AG08396 (cell line): ENCODE results near the gene GTPBP10.

Experiments used
- DNase-seq: peaks from one replicate; pipeline ENCODE4 v3.0.0; 2012; ENCODE audit warnings: low spot score, mixed read lengths

GTPBP10 gene

GRCh38 chr7:90351987-90352386 lies 5.5 kb downstream of the GTPBP10 start:
- DNase-seq: no peak

GRCh38 chr7:90383422-90383821 lies 36.9 kb downstream of the GTPBP10 start:
- DNase-seq: peak; percentile 16

- peak; percentile 33 for DNase-seq
Observed at GRCh38 chr7:90383861-90384260, 37.3 kb downstream of the GTPBP10 start.

- peak; percentile 19 for DNase-seq
Observed at GRCh38 chr7:90384433-90384832, 37.9 kb downstream of the GTPBP10 start.

DNA sequence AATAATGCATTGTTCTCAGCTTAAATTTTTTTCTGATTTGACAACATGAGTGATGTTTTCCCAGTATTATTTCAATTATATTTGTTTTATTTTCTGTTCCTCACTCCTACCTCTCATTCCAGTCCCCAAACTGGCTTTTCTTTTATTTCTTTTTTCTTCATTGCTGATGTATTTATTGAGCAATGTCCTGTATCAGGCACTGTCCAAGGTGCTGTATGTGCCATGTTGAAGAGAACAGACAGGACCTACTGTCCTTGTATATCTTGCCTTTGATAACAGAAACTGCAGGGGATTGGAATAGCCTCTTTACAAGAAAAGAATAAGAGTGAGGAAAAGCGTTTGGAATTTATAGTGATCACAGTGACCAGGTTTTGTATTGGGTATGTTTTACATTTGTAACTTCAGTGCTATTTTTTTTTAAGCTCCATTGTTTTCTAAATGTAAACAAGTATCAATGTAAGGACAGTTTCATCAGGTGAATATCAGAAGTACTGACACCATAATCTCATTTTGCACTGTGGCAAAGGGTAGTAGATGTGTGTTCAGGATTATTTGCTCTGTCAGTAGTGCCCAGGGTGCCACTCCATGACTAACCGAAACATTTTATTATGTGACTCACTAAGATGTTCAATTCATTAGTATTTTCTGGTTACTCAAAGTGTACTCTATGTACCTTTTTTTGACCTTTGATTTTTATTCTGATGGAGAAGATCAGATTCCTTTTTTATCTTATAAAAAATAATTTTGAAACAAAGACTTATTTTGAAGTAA lies 41.1 kb downstream of the GTPBP10 start:
- no peak for DNase-seq

DNA sequence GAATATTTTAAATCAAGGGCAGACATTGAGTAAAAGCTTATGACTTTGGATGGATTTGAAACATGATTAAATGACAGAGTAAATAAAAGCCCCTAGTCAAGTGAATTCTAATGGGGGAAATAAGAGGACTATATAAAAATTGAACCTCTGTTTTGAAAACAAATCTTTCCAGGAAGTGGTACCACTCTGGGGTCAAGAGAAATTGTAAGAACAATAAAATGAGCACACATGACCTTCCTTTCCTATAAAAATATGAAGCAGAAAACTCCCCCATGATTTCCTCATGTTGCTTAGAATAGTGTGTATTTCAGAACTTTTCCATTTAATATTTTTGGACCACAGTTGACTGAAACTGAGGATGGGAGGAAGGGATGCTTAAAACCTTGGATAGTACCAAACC lies 44.4 kb downstream of the GTPBP10 start:
- DNase-seq: no peak

DNA sequence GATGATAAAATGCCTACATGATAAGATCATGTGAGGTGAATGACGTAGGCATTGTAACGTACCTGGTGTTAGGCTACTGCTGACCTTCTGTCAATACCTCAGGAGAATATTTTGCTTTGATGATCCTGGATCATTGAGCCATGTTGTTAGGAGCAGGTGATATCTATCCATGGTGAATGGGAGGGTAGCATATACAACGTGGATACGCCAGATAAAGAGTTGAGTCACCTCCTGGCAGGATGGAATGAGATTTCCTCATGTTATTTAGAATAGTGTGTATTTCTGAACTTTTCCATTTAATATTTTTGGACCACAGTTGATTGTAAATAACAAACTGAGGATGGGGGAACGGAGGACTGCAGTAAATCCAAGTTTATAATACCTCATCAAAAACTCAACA lies 45.0 kb downstream of the GTPBP10 start:
- no peak for DNase-seq

GRCh38 chr7:90396420-90396819 lies 49.9 kb downstream of the GTPBP10 start:
- DNase-seq: no peak

DNA sequence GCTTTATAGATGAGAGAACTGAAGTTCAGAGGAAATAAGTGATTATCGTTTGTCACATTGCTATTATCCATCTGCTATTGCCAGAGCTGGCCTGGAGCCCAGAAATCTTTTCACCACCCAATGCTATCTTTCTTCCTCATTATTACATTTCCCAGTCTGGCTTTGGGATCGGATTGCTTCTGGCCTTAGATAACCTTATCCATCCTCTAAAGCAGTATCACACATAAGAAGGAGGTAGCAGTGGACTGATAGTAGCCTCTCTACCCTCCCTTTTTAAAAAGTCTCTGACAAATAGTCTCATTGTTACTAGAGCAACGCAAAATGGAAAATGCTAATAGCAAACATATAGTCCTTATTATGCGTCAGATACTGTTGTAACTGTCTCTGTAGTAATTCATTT lies 55.5 kb downstream of the GTPBP10 start:
- DNase-seq: no peak

- DNase-seq: no peak
Observed at GRCh38 chr7:90402785-90403173, 56.3 kb downstream of the GTPBP10 start.

GRCh38 chr7:90403174-90404113 lies 56.9 kb downstream of the GTPBP10 start, which contains the start of gene CLDN12:
CLDN12 (plus strand) TSS chr7:90403461; CDS start chr7:90412677, 9,216 bp downstream.
- DNase-seq: peak; percentile 88

DNA sequence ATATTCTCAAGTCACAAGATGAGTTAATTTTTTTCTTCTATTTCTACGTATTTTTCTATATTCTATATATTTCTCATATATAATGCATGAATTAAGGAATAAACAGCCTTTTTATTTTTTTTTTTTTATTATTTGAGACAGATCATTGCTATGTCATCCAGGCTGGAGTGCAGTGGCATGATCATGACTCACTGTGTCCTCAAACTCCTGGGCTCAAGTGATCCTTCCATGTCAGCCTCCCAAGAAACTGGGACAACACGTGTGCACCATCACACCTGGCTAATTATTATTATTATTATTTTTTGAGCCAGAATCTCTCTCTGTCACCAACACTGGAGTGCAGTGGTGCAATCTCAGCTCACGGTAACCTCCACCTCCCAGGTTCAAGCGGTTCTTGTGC lies 58.3 kb downstream of the GTPBP10 start:
- DNase-seq: no peak

- no peak for DNase-seq
Observed at GRCh38 chr7:90407484-90407821, 60.9 kb downstream of the GTPBP10 start.

DNA sequence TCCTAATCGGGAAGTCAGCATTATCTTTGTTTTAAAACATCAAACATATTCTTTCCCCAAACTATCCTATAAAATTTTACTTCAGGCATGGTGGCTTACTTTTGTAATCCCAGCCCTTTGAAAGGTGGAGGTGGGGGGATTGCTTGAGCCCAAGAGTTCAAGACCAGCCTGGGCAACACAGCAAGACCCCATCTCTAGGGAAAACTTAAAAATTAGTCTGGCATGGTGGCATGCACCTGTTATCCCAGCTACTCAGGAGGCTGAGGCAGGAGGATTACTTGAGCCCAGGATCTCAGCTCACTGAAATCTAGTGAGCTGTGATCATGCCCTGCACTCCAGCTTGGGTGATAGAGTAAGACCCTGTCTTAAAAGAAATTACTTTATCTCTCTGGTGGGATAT lies 61.6 kb downstream of the GTPBP10 start:
- no peak for DNase-seq

DNA sequence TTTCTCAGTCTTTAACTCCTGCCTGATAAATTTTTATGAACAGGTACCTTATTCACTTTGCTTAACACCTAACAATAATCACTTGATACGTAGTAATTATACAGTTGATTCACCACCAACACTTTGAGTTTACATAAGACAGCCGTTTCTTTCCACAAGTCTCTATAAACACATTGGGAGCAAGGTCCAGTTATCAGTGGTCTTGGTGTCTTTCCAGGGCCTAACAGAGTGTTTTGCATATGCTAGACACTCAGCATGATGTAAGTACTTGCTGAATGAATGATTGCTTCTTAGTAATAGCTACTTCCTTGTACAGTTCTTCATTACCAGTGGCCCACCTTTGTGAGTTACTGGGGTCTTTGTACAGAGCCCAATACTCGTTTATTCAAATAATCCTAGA lies 63.2 kb downstream of the GTPBP10 start:
- no peak for DNase-seq

GRCh38 chr7:90411510-90411909 lies 65.0 kb downstream of the GTPBP10 start:
- DNase-seq: no peak

GRCh38 chr7:90412458-90413184 lies 66.1 kb downstream of the GTPBP10 start:
- no peak for DNase-seq

GRCh38 chr7:90413185-90413528 lies 66.6 kb downstream of the GTPBP10 start:
- no peak for DNase-seq

DNA sequence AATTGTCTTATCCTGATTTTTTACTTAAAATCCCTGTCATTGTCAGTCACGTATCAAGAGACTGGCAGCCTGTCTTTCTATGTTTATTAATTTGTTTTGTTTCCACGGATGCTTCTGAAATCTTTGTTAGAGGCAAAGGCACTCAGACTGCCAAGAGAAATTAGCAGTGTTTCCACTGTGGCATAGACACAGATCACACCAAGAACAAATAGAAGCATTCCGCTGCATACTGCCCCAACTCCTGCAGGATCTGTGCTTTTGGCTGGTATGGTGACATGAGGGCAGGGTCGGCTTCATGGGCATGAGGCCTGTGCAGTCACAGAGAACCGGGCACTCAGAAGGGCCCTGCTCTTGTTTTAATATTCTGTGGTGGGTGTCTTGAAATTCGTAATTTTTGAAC lies 75.1 kb downstream of the GTPBP10 start:
- no peak for DNase-seq

DNA sequence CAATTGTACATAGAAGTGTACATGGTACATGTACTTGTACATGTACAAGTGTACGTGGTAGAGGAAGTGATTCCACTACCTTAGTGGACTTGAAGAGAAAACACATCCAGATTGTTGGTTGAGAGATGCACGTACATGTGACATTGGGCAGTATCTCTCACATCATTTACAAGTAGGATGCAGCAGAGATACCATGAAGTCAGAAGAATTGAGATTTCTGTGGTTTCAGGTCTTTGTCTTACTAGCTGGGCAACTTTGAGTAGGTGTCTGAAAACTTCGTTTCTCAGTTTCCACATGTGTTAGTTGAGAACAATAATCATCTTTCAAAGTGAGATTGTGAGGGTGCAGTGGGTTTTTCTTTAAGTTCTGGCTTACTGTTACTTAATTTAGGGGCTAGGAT lies 78.2 kb downstream of the GTPBP10 start:
- no peak for DNase-seq

- DNase-seq: no peak
Observed at GRCh38 chr7:90425376-90425775, 78.9 kb downstream of the GTPBP10 start.

DNA sequence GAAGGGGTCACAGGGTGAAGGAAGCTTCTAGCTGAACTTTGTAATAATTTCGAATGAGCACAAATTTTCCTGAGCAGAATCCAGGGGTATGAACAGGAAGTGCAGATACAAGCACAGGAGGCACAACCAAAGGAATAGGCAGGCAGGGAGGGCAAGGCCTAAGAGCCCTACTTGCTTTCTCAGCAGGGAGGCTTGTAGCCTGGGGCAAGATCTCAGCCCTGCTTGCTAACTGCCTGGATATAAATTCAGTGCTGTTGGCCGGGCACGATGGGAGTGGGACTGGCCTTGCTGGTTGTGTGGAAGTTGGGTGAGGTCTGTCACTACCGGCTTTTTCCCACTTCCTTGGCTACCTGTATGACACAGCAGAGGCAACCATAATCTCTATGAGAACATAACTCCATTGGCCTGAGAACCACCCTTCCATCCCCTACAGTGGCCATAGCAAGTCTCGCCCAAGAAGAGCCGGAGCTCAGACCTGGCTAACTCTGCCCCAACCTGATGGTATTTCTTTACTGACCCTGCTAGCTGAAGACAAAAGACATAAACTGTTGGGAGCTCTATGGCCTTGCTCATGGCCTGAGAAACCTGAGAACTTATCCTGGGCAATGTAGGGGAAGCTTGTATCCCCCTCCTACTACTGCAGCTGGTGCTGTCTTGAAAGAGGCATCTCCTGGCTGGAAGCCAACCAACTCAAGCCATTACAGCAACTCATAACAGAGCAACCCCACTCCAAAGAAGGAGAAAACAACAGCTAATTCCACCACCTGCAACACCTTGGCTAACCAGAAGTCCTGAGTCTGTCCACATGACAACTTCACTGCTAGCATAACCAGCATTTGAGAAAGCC lies 84.3 kb downstream of the GTPBP10 start:
- no peak for DNase-seq
